Measurements from ENCODE around the gene TIGD6.
"Not testable (repeated sequence)": the region's sequence is repeated elsewhere in the genome, so short reads cannot be mapped to it uniquely, and the experiment has no call there.

The TIGD6 gene

DNA sequence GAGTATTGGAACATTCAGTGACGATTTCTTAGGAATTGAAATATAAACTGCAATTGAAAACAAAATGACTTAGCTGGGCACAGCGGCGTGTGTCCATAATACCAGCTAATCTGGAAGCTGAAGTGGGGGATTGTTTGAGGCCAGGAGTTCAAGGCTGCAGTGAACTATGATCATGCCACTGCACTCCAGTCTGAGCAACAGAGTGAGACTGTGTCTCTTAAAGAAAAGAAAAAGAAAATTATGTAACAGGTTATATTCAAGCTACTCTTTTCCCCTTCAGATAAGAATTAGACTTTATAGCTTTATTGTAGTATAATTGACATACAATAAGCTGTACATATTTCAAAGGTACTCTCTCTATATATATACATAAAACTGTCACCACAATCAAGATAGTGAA lies 33.5 kb downstream of the TIGD6 start:
- no peak for DNase-seq

DNA sequence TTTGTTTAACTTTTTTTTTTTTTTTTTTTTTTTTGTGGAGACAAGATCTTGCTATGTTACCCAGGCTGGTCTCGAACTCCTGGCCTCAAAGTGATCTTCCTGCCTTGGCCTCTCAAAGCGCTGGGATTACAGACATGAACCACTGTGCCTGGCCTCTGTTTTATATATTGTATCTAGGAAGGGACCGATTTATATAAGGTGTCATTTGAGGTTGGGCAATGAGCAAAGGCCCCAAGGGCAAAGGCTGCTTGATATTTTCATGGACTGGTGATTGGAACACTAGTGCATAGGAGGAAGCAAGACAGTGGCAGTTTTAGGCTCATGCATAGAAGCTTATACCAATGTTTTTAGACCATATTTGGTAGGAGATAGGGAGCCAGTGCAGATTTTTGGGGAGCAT lies 36.7 kb downstream of the TIGD6 start:
- DNase-seq: no peak

DNA sequence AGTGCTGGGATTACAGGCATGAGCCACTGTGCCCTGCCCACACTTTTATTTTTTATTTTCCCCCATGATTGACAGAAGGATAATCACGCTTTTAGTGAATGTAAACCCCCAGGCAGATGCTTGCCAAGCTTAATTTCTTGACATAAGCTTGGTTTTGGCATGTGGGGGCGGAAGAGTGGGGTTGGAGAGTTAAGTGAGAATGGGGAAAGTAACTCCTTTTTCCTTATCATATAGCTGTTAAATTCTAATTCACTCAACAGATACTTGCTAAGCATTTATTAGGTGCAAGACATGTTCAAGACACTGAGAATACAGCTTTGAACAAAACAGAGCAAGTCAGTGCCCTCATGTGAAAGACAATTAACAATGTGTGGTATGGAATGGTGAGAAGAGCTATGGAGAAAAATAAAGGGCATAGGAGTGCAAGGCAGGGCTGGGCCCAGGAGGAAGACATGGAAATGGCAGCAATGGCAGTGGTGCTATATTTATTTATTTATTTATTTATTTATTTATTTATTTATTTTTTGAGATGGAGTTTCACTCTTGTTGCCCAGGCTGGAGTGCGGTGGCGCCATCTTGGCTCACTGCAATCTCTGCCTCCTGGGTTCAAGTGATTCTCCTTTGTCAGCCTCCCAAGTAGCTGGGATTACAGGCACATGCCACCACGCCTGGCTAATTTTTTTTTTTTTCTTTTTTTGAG lies 37.7 kb downstream of the TIGD6 start:
- no peak for DNase-seq

DNA sequence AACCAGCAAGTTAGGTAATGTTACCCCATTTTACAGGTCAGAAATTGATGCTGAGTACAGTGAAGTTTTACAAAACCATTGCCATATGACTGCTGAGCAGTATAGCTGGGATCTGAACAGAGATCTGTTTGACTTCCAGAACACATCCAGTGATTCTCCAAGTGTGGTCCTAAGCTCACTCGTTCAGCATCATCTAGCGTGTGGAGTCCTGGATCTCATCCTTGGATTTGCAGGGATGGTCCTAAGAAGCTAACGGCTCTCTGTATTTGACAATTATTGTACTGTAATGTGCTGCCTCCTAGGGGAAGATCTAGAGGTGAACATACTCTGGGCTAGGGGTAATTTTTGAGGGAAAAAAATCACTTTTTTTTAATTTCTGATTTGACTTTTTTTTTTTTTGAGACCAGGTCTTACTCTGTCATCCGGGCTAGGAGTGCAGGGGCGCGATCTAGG lies 38.5 kb downstream of the TIGD6 start:
- no peak for DNase-seq

DNA sequence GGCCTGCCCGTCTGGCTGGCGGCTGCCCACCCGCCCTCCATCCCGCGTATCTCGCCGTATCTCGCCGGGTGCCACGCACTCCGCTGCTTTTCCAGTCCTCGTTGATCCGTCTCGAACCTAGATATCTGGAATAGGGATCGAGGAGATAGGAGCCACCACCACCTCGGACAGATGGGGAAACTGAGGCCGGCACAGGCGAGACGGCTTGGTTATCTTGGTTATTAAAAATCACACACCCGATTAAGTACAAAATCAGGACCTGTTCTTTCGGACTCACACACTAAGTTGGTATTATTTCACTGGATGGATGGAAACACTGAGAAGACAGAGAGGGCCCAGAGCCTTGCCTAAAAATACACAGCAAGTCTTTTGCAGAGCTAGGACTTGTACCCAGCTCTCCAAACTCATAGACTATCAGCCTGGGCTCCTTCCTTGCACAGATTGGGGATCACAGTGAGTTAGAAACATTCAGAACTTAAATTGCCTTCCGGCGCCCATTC lies 39.2 kb downstream of the TIGD6 start:
- DNase-seq: no peak

DNA sequence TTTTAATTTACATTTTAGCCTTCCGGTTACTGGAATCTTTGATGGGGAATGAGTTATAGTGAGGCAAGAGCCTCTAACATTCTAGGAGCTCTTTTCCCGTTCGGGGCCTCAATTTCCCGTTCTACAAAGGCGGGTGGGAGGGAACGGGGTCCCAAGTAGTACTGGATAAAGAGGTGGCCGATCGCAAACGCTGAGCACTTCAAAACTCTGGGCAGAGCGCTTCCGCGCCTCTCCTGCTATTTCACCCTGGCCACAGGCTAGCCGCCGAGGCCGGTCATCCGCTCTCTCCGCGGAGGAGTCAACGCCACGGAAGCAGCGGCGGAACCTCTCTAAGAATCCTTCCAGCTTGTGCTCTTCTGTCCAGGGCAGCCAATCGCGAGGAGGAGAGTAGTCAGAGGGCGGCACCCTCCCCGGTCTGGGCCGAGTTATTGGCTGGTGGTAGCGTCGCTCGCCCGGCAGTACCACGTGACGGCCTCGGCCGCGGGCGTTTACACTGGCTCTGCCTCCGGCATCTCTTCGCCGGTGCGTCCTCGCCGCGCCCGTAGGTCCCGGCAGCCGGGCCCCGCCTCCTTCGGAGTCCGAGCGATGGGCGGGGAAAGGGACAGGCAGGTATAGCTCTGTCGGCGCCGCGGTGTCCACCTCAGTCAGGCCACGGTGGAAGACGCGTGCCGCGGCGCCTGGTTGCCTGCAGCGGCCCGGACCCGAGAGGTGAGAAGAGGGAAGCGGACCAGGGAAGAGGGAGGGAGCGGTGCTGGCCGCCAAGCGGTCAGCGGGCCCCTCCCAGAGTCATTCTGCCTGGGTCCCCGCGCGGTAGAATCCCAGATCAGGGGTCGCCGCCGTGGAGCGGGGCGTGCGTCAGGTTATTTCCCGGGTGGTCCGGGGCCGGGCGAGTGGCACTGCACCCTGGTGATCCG lies 39.9 kb downstream of the TIGD6 start, which contains the start of gene SLC26A2:
Gene SLC26A2, plus strand, starts transcription at position 487 of the 914 bp plus-strand sequence. CDS start 16,895 bp downstream, outside the sequence.
- DNase-seq: peak; percentile 80 to 88 (median 86)

DNA sequence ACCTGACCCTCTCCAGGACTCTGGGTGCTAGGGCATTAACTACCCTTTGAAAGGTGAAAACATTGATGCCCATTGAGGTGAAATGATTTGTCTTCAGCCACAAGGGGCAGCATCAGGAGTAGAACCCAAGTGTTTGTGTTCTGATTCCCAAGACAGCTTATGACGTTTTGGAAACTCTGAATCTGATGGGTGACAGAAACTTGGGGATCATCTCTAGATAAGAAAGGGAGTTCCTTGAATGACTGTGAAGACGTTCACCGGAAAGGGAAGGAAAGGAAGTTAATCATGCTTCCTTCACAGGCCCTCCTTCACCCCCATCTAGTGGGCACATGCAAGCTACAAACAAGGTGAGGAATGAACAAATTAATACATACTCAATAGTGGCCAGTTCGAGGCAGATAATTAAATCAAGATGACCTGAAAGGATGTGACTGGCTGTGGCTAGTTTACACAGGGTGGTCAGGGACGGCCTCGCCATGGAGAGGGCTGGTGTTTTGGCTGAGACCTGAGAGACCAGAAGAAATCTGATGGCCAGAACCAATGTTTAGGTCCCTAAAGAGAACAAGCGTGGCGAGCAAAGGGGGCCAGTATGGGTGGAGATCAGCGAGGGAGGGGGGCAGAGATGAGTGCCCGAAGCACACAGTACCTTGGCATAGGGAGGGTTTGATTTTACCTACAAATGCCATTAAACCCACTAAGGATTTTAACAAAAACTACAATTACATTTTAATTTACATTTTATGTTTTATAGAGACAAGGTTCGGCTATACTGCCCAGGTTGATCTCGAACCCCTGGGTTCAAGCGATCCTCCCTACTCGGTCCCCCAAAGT lies 40.8 kb downstream of the TIGD6 start:
- no peak for DNase-seq

DNA sequence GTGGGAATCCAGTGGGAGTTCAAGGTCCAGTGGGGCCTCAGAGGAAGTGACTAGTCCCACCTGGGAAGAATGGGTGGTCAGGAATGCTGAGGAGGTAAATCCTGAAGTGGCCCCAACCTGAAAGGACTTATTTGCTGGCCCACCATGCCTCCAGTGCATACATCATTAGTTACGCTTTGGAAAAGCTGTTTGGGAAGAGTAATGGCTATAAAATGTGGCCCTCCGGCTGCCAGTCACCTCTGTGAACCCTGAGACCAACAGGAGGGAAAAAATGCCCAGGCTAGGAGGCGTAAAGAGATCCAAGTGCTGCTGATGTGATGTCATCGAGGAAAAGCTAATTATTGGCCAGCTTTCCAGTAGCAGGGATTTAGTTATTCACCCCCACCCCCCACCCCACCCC lies 42.6 kb downstream of the TIGD6 start:
- no peak for DNase-seq

DNA sequence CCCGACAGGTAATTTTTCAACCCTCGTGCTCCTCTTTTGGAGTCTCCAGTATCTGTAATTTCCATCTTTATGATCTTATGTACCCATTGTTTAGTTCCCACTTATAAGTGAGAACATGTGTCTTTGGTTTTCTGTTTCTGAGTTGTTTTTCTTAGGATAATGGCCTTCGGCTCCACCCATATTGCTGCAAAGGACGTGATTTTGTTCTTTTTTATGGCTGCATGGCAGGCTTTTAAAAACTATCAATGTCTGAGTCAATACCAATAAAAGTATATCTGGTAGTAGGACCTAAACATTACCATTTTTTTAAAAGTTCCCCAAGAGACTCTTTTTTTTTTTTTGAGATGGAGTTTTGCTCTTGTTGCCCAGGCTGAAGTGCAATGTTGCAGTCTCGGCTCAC lies 43.8 kb downstream of the TIGD6 start:
- DNase-seq: no peak

DNA sequence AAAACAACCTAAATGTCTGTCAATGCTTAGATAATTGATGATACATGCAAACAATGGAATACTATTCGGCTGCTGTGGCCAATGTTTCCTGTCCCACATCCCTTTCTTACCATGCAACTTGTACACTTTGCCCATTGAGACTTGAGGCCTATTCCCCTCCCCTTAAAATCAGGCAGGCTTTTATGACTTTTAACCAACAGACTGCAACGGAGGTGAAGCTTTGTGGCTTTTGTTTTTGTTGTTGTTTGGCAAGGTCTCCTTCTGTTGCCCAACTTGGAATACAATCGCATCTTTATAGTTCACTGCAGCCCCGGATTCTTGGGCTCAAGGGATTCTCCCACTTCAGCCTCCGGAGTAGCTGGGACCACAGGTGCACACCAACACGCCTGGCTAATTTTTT lies 45.7 kb downstream of the TIGD6 start:
- no peak for DNase-seq

DNA sequence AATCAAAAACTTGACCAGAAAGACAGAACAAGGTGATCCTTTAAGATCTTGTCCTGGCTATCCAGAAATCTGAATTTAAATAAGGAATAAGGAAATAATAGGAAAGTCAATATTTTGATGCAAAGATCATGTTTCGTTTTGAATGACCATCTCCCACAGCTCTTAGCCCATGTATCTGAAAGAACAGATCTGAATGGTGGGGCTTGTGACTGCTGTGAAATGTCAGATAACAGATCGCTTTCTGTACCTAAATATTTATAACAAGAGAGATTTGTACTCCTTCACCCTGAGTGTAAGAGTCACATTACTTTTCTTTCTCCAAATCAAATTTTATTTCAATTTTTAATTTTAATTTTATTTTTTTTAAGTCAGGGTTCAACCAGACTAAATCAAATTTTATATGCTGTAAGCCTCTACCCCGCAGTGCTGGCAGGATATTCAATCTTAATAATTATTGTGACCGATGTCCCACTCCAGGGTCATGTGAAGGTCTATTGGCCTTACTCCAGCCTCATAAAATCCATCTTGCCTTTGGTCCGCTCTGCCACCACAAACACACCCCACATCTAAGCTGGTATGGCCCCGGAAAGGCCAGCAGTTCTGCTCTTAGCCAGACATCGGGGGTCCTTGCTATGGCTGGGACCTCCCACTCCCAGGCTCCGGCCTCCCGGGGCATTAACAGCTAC lies 46.9 kb downstream of the TIGD6 start:
- no peak for DNase-seq

DNA sequence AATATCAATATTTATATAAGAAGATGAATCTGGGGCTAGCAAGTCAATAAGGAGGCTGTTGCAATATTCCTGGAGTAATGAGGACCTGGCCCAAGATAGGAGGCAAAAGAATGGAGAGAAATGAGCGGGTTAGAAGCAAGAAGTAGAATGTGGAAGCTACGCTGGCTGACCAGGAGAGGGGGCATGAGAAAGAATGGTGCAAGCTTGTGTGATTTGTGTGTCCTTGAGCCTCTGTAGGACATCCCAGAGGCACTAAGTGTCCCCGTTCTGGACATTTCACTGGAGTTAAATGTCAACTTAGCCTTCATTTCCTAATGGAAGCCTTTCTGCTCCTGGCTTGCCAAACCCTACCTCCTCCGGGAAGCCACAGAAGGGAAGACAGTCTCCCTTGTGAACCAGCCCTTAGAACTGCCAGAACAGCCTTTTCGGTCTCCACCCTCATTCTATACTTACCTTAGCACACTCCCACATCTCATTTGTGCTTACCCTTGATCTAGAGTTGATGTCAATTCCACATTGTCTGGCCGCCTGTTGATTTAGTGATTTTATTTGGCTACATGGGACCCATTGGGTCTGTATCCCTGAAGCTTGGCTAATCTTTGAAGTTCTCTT lies 49.2 kb downstream of the TIGD6 start:
- no peak for DNase-seq

DNA sequence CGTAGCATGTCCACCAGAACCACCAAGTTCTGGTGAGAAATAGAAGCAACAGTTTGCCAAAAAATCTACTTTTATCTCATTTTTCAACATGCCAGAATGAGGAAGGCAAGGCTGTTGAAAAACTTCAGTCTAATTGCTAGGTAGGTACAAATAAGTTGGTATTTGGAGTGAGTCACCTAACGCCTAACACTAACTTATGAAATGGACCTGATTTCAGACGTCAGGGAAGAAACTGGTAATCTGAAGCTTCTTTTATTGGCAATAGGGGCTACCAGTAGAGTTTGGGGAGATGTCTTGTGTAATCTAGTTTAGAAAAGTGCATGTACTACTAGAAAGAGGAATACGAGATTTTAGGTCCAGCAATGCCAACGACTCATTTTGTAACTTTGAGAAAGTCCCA lies 51.5 kb downstream of the TIGD6 start:
- no peak for DNase-seq

DNA sequence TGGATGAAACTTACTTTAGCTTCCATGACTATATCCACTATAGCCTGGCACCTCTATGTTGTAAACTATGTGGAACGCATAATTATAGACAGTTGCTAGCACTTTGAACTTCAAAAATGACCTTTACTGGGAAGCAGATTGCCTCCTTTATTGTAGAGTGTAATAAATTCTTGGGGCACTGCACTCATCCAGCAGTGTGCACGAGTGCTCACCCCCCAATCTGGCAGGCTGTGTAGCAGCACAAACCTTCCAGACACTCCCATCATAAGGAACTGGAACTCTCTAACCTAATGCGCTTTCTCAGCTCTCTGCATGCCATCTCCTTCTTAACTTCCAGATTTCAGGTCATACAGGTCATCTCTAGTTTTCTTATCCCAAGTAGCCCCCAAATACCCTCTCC lies 54.3 kb downstream of the TIGD6 start:
- no peak for DNase-seq

DNA sequence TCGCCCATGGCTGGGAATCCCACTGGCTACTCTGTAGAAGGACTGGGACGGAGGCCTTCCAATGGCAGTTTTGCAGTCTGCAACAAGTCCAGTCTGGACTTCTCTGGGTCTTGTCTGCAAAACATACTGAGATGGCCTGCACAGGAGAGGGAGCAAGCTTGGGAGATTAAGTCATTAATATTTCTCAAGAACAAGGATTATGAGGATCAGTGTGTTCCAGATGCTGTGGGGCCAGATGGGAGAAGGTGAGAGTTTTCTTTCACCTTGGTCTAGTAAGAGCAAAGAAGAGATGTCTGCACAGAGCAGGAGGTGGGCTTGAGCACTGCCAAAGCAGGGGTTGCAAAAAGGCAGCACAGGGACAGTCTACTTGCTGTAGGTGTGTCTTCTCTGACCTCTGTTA lies 55.8 kb downstream of the TIGD6 start, which contains the start of gene PDE6A:
Gene PDE6A, minus strand, starts transcription at position 128 of the 400 bp plus-strand sequence. Its CDS starts 120 bp downstream, at position 8.
- DNase-seq: no peak

DNA sequence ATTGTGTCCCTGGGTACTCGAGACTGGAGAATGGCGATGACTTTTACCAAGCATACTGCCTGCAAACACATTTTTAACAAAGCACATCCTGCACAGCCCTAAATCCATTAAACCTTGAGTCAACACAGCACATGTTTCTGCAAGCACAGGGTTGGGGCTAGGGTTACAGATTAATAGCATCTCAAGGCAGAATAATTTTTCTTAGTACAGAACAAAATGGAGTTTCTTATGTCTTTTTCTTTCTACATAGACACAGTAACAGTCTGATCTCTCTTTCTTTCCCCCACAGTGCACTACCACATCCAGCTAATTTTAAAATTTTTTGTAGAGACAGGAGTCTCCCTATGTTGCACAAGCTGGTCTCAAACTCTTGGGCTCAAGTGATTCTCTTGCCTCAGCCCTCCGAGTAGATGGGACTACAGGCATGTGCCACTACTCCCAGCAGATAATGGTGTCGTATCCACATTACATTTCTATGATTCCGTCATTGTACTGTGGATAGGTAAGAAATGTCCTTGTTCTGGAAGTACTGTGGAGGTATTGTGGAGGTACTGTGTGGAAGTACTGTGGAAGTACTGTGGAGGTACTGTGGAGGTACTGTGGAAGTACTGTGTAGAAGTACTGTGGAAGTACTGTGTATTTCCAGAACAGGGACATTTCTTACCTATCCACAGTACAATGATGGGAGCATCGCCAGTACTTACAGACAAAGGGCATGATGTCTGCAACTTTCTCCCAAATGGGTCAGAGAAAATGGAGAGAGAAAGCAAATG lies 57.1 kb downstream of the TIGD6 start:
- not testable (repeated sequence) for DNase-seq
